Breast epithelium (tissue), 3 donors: ENCODE data around the gene MEIOB.

ENCODE experiments used
- POLR2A ChIP-seq: fragments of 450-650 bp; IDR thresholded peaks from one replicate; pipeline ENCODE4 v1.6.1; 2016; ENCODE audit warnings: antibody characterized with exemption, mild to moderate bottlenecking, moderate library complexity
- POLR2AphosphoS5 ChIP-seq, 3 donors: sonication (generic); formaldehyde crosslinking; IDR thresholded peaks; one replicate each; pipeline ENCODE4 v1.6.1; 2017; ENCODE audit warnings: antibody characterized with exemption in 3 of 3
- TF ChIP-seq, protein P1 (sequence below), 3 donors: fragments of 450-650 bp; IDR thresholded peaks; one replicate each; pipeline ENCODE4 v1.5.1; 2016 to 2017; ENCODE audit warnings: antibody characterized with exemption in 3 of 3, mild to moderate bottlenecking in 3 of 3, moderate library complexity in 3 of 3

DNA sequence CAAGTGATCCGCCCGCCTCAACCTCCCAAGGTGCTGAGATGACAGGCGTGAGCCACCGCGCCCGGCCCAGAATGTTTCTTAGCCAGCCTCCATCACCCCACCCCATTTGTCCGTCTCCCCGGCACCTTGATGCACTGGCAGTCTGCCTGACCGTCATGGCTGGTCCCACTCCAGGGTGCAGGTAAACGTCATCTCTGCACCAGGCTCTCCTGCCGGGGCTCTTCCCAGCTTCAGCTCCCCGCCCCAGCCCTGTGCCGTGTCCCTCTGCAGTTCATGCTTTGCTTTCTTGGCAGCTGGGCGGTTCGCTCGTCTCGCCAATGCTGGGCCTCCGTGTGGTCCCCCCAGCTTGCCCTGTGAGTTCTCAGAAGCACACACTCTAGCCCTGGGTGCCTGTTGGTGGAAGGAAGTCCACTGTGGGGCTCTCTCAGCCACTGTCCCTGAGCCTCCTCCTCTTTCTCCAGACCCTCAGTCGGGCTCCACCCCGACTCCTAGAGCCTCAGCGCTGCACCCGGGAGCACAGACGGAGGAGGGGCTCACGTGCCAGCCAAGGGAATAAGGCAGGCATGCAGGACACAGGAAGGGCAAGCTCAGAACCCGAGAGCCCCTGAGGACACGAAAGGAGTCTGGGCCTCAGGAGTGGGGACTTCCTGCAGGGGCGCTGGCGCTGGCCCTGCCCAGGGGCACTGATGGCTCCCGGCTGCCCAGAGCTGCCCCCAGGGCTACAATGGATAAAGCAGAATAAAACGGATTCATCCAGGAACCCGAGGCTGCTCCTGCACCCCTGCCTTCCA is 34.3 kb upstream of the MEIOB start:
- TF ChIP-seq, protein P1, sequence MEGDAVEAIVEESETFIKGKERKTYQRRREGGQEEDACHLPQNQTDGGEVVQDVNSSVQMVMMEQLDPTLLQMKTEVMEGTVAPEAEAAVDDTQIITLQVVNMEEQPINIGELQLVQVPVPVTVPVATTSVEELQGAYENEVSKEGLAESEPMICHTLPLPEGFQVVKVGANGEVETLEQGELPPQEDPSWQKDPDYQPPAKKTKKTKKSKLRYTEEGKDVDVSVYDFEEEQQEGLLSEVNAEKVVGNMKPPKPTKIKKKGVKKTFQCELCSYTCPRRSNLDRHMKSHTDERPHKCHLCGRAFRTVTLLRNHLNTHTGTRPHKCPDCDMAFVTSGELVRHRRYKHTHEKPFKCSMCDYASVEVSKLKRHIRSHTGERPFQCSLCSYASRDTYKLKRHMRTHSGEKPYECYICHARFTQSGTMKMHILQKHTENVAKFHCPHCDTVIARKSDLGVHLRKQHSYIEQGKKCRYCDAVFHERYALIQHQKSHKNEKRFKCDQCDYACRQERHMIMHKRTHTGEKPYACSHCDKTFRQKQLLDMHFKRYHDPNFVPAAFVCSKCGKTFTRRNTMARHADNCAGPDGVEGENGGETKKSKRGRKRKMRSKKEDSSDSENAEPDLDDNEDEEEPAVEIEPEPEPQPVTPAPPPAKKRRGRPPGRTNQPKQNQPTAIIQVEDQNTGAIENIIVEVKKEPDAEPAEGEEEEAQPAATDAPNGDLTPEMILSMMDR (IDR thresholded peaks at IDR 0.05), result no peak
- TF ChIP-seq POLR2A (no peak), POLR2AphosphoS5 (IDR thresholded peaks at IDR 0.05) (no peak)
